ENCODE results near the gene EHBP1.

GRCh38 chr2:62706721-62707521, 1.4 kb downstream of the EHBP1 start:
- TF ChIP-seq CTCF (IDR thresholded peaks at IDR 0.05; ENCODE audit: low read length) (no peak), EZH2 (IDR thresholded peaks at IDR 0.05; ENCODE audit: borderline replicate concordance, low read length) (no peak)
